HG03045 (cell line): ENCODE measurements around the gene STRA6.

Source experiments
- ATAC-seq: cut with Tn5 transposase; IDR thresholded peaks from one replicate; pipeline ENCODE4 v1.9.1; 2021; ENCODE audit warnings: mild to moderate bottlenecking, moderate library complexity; ENCODE audit not compliant: unreplicated experiment

STRA6 gene

GRCh38 chr15:74208496-74208895 is 5.9 kb upstream of the STRA6 start:
- ATAC-seq: no peak

GRCh38 chr15:74207652-74208440 is 5.3 kb upstream of the STRA6 start:
- ATAC-seq: no peak

- ATAC-seq: no peak
Measured at GRCh38 chr15:74206801-74207281, 4.3 kb upstream of the STRA6 start.

- ATAC-seq: no peak
Measured at GRCh38 chr15:74205582-74205947, 3.0 kb upstream of the STRA6 start.

- no peak for ATAC-seq
Measured at GRCh38 chr15:74203914-74204431, 1.4 kb upstream of the STRA6 start.

GRCh38 chr15:74201710-74202420 is 722 bp downstream of the STRA6 start:
- ATAC-seq: no peak

- no peak for ATAC-seq
Measured at GRCh38 chr15:74200871-74201419, 1.6 kb downstream of the STRA6 start.

GRCh38 chr15:74200412-74200815 is 2.2 kb downstream of the STRA6 start:
- no peak for ATAC-seq

GRCh38 chr15:74199297-74199652 is 3.3 kb downstream of the STRA6 start:
- no peak for ATAC-seq

- no peak for ATAC-seq
Measured at GRCh38 chr15:74197176-74197965, 5.2 kb downstream of the STRA6 start.

- ATAC-seq: no peak
Measured at GRCh38 chr15:74196175-74196574, 6.4 kb downstream of the STRA6 start.

GRCh38 chr15:74194572-74195559 is 7.7 kb downstream of the STRA6 start:
- no peak for ATAC-seq

GRCh38 chr15:74193905-74194304 is 8.7 kb downstream of the STRA6 start:
- no peak for ATAC-seq

GRCh38 chr15:74193299-74193718 is 9.3 kb downstream of the STRA6 start:
- no peak for ATAC-seq

GRCh38 chr15:74192751-74193150 is 9.8 kb downstream of the STRA6 start:
- ATAC-seq: no peak

- ATAC-seq: no peak
Measured at GRCh38 chr15:74191798-74192197, 10.8 kb downstream of the STRA6 start.

- no peak for ATAC-seq
Measured at GRCh38 chr15:74188216-74188615, 14.4 kb downstream of the STRA6 start.

- no peak for ATAC-seq
Measured at GRCh38 chr15:74185710-74186348, 16.8 kb downstream of the STRA6 start.

GRCh38 chr15:74184582-74185091 is 17.9 kb downstream of the STRA6 start:
- ATAC-seq: no peak
